HepG2 (cell line): ENCODE results near the gene FRMD4B. TPM values are rescaled to one million over a fixed set of nuclear protein-coding genes. Genes with fewer than 3 reads are reported as not detected.

Experiments used
- ATAC-seq: fragments of 200-7000 bp; cut with Tn5 transposase; 3 replicates; pipeline ENCODE4 v1.9.1; 2020; ENCODE audit warnings: mild to moderate bottlenecking, moderate library complexity
- BruUV-seq: library from RNA; stranded (reverse); fragments of 400-500 nt; replicated peaks from 2 replicates; lab custom pipeline; 2021; lab: Mats Ljungman, UMichigan
- CTCF ChIA-PET: fragments of 300-600 bp; formaldehyde crosslinking; extraction: SDS; loops from one replicate; lab custom pipeline; 2021; ENCODE audit warnings: low total read pairs, inconsistent platforms, low intra/inter-chr PET ratio; lab: Yijun Ruan, JAX
- POLR2A ChIA-PET: fragments of 350-600 bp; sonication (Branson Sonifier 250); formaldehyde crosslinking; loops from one replicate; lab custom pipeline; 2020; ENCODE audit warnings: antibody characterized with exemption, inconsistent platforms; lab: Yijun Ruan, JAX
- DNase-seq: peaks from one replicate; pipeline ENCODE4 v3.0.0-alpha.2; 2015; ENCODE audit warnings: low spot score
- FAIRE-seq: peaks from 3 replicates; lab custom pipeline; 2011; peaks lifted over from hg19 to GRCh38; lab: Jason Lieb, UNC
- H2AFZ ChIP-seq: one replicate; pipeline ENCODE4 v1.6.1; 2011; ENCODE audit warnings: low read length, inconsistent platforms
- H3K27ac ChIP-seq: fragments of 300-600 bp; 3 replicates; pipeline ENCODE4 v1.8.0; 2011; ENCODE audit warnings: mixed run types, mild to moderate bottlenecking, mixed read lengths, low read length, inconsistent platforms; ENCODE audit not compliant: insufficient read depth; ENCODE audit errors: extremely low read length
- H3K27me3 ChIP-seq, 2 experiments: fragments of 200-600 bp in 1 of 2; 2 replicates in 1 of 2; 3 replicates in 1 of 2; pipeline versions ENCODE4 v1.6.0 to v1.8.0; 2011; ENCODE audit warnings: low read length in 2 of 2, mild to moderate bottlenecking in 2 of 2, moderate library complexity in 2 of 2, inconsistent platforms in 1 of 2; ENCODE audit not compliant: insufficient read depth in 2 of 2, control insufficient read depth in 1 of 2
- H3K36me3 ChIP-seq, 2 experiments: fragments of 200-600 bp in 1 of 2; replicated peaks in 1 of 2; 2 replicates in 1 of 2; 3 replicates in 1 of 2; pipeline versions ENCODE4 v1.5.1 to v1.8.0; 2011; ENCODE audit warnings: low read length in 2 of 2, inconsistent platforms in 1 of 2; ENCODE audit not compliant: insufficient read depth in 2 of 2, control insufficient read depth in 1 of 2
- H3K4me1 ChIP-seq: 2 replicates; pipeline ENCODE4 v1.5.1; 2012; ENCODE audit warnings: low read length, inconsistent platforms; ENCODE audit not compliant: insufficient read depth
- H3K4me2 ChIP-seq: 2 replicates; pipeline ENCODE4 v1.6.0; 2011; ENCODE audit warnings: low read depth, low read length, inconsistent platforms
- H3K4me3 ChIP-seq, 3 experiments: fragments of 200-600 bp in 1 of 3; sonication (generic), shearing (Covaris generic) in 1 of 3; replicated peaks in 1 of 3; 2 replicates each; pipeline ENCODE4 v1.5.1; 2011 to 2016; ENCODE audit warnings: low read length in 3 of 3, inconsistent platforms in 2 of 3, low read depth in 2 of 3, mild to moderate bottlenecking in 2 of 3, control low read depth in 1 of 3, mixed read lengths in 1 of 3; ENCODE audit not compliant: insufficient read depth in 1 of 3
- H3K79me2 ChIP-seq: one replicate; pipeline ENCODE4 v1.6.1; 2011; ENCODE audit warnings: low read length, inconsistent platforms; ENCODE audit not compliant: insufficient read depth
- H3K9ac ChIP-seq: 2 replicates; pipeline ENCODE4 v1.6.0; 2011; ENCODE audit warnings: mild to moderate bottlenecking, low read depth, low read length, inconsistent platforms; ENCODE audit not compliant: insufficient read depth
- H3K9me3 ChIP-seq: 2 replicates; pipeline ENCODE4 v1.5.1; 2012; ENCODE audit warnings: mild to moderate bottlenecking, low read length
- H4K20me1 ChIP-seq: 2 replicates; pipeline ENCODE4 v1.6.0; 2011; ENCODE audit warnings: inconsistent platforms, mild to moderate bottlenecking, low read length, moderate library complexity; ENCODE audit not compliant: insufficient read depth
- FOXJ3 ChIP-seq: sonication (generic); formaldehyde crosslinking; IDR thresholded peaks from 2 replicates; pipeline ENCODE4 v1.4.0; 2020; ENCODE audit warnings: missing genetic modification reagents, mild to moderate bottlenecking, borderline replicate concordance
- MXD4 ChIP-seq: IDR thresholded peaks from 2 replicates; pipeline ENCODE4 v1.6.1; 2016; ENCODE audit warnings: mild to moderate bottlenecking, missing biosample characterization, missing genetic modification reagents
- PBX2 ChIP-seq: IDR thresholded peaks from 2 replicates; pipeline ENCODE4 v1.6.1; 2016; ENCODE audit warnings: control low read depth
- RBFOX2 ChIP-seq: fragments of 200-400 bp; formaldehyde crosslinking; IDR thresholded peaks from 2 replicates; pipeline ENCODE4 v1.6.1; 2017; ENCODE audit warnings: low read depth, mild to moderate bottlenecking, low read length
- SOX6 ChIP-seq, 2 experiments: fragments of 450-650 bp in 1 of 2; sonication (generic) in 1 of 2; formaldehyde crosslinking in 1 of 2; IDR thresholded peaks; 2 replicates each; pipeline versions ENCODE4 v1.4.0 to v1.6.1; 2017 to 2020; ENCODE audit warnings: antibody characterized with exemption in 1 of 2, mild to moderate bottlenecking in 1 of 2, missing genetic modification reagents in 1 of 2
- ZHX1 ChIP-seq: sonication (generic); formaldehyde crosslinking; IDR thresholded peaks from 2 replicates; pipeline ENCODE4 v1.8.1; 2022; ENCODE audit warnings: low read depth, mild to moderate bottlenecking, missing genetic modification reagents
- ZNF44 ChIP-seq: sonication (generic); formaldehyde crosslinking; IDR thresholded peaks from 2 replicates; pipeline ENCODE4 v1.5.1; 2020; ENCODE audit warnings: mild to moderate bottlenecking, missing genetic modification reagents
- ZNF503 ChIP-seq: sonication (generic); formaldehyde crosslinking; IDR thresholded peaks from 2 replicates; pipeline ENCODE4 v1.4.0; 2020; ENCODE audit warnings: missing genetic modification reagents
- ZNF512B ChIP-seq: sonication (generic); formaldehyde crosslinking; IDR thresholded peaks from 2 replicates; pipeline ENCODE4 v1.5.1; 2020; ENCODE audit warnings: missing genetic modification reagents, mild to moderate bottlenecking, borderline replicate concordance
- ZNF678 ChIP-seq: sonication (generic); formaldehyde crosslinking; IDR thresholded peaks from 2 replicates; pipeline ENCODE4 v1.4.0; 2020; ENCODE audit warnings: mild to moderate bottlenecking, missing genetic modification reagents
- WGBS: methylation state at CpG from one replicate; pipeline ENCODE4 v1.1.6; 2017; ENCODE audit warnings: low lambda C conversion rate; 5-methylcytosine and 5-hydroxymethylcytosine counted together
- in situ Hi-C: cut with HindIII; loops from 2 replicates; pipeline ENCODE4 v1.10.0; 2017; ENCODE audit warnings: low pct_unique_long_range_greater_than_20kb; ENCODE audit not compliant: extremely low pct_ligation_motif_present
- intact Hi-C: fragments of 100-400 bp; cut with micrococcal nuclease; formaldehyde crosslinking; loops from one replicate; pipeline ENCODE4 v1.10.0; 2022; ENCODE audit not compliant: unreplicated experiment
- polyA plus RNA-seq, 8 experiments: library from polyadenylated mRNA; depleted of rRNA in 3 of 8; stranded (reverse) in 7 of 8; unstranded in 1 of 8; fragments of >200 nt; fragmentation: Illumina TruSeq in 4 of 8; extraction: Trizol in 4 of 8; gene quantifications; 2 replicates each; pipeline versions ENCODE4 v1.2.1 to v1.2.3, GENCODE V29; 2011 to 2016; ENCODE audit warnings: low read depth in 4 of 8, missing spikeins in 1 of 8, mixed read lengths in 1 of 8; ENCODE audit not compliant: insufficient read depth in 1 of 8
- total RNA-seq, 5 experiments: library from RNA; depleted of rRNA; stranded (reverse); fragments of >200 nt; fragmentation: Illumina TruSeq; extraction: Trizol; gene quantifications; 2 replicates each; pipeline ENCODE4 v1.2.3, GENCODE V29; 2016; ENCODE audit warnings: low read depth in 1 of 5

The FRMD4B gene
- total and polyA plus RNA-seq, 2 of the 13 experiments (the other 11 are each of a cell fraction or from before 2014, with no cell fraction given): 3.0 to 3.3 TPM

GRCh38 chr3:69300296-69300695 is 85.6 kb downstream of the FRMD4B start:
- BruUV-seq: no TSS peak
- no peak overlapping the region for H3K9ac ChIP-seq
- H3K27me3 ChIP-seq: no peaks in the 10 kb centered on the region
- H4K20me1 ChIP-seq: no peaks in the 10 kb centered on the region
- no peak for ATAC-seq
- H2AFZ ChIP-seq: no peak overlapping the region
- H3K27ac ChIP-seq: no peak overlapping the region
- no peak overlapping the region for H3K4me3 ChIP-seq
- CTCF ChIA-PET: no interaction called here
- 24% methylated on average over 2 of the region's 2 CpGs for WGBS
- intact Hi-C loops: no loop called here
- no peaks in the 10 kb centered on the region for H3K79me2 ChIP-seq
- H3K9me3 ChIP-seq: no peaks in the 10 kb centered on the region
- H3K4me2 ChIP-seq: no peak overlapping the region
- H3K4me1 ChIP-seq: no peaks in the 10 kb centered on the region
- no peak for DNase-seq
- no peak for FAIRE-seq
- TF ChIP-seq FOXJ3: no peak
- no peak for TF ChIP-seq ZNF678
- no peak for TF ChIP-seq RBFOX2
- TF ChIP-seq PBX2 (CRISPR knock-in tag): no peak
- TF ChIP-seq, all 625 proteins: peak for 0
- POLR2A ChIA-PET: no interaction called here
- no peaks in the 10 kb centered on the region for H3K36me3 ChIP-seq
- in situ Hi-C loops: no loop called here

- no peak overlapping the region for H3K27ac ChIP-seq
- no peak for DNase-seq
- FAIRE-seq: no peak
- H2AFZ ChIP-seq: no peak overlapping the region
- no peaks in the 10 kb centered on the region for H3K27me3 ChIP-seq
- CTCF ChIA-PET: no interaction called here
- no TSS peak for BruUV-seq
- H3K4me3 ChIP-seq: no peak overlapping the region
- intact Hi-C loops (no loop called here), in situ Hi-C loops (no loop called here)
- no peak overlapping the region for H3K9ac ChIP-seq
- H3K4me1 ChIP-seq: no peaks in the 10 kb centered on the region
- H4K20me1 ChIP-seq: no peaks in the 10 kb centered on the region
- 23% methylated on average over 3 of the region's 3 CpGs for WGBS
- no peaks in the 10 kb centered on the region for H3K9me3 ChIP-seq
- no peaks in the 10 kb centered on the region for H3K36me3 ChIP-seq
- no peak overlapping the region for H3K4me2 ChIP-seq
- no peak for ATAC-seq
- H3K79me2 ChIP-seq: no peaks in the 10 kb centered on the region
- POLR2A ChIA-PET: no interaction called here
- TF ChIP-seq ZNF512B: no peak
- TF ChIP-seq ZNF44 (CRISPR knock-in tag): no peak
- TF ChIP-seq MXD4 (CRISPR knock-in tag): no peak
- TF ChIP-seq ZNF503: no peak
- no peak for TF ChIP-seq SOX6 (IDR thresholded peaks at IDR 0.05)
- TF ChIP-seq SOX6 (CRISPR knock-in tag; IDR thresholded peaks at IDR 0.05): no peak
- no peak for TF ChIP-seq ZHX1 (CRISPR knock-in tag)
Observed at GRCh38 chr3:69299344-69299743, 86.5 kb downstream of the FRMD4B start.
